RPMI7951 (cell line): ENCODE data around the gene ADCY3. TPM values are rescaled to one million over a fixed set of nuclear protein-coding genes. Genes with fewer than 3 reads are reported as not detected.
A peak's percentile ranks its signal among the peaks of the same experiment; 100 is the strongest.

Experiments used
- DNase-seq: peaks from one replicate; pipeline ENCODE4 v3.0.0-alpha.2; 2012; ENCODE audit warnings: low read depth
- total RNA-seq: library from RNA; depleted of rRNA; stranded (reverse); fragments of >200 nt; shearing (Covaris generic); gene quantifications from 2 replicates; pipeline ENCODE4 v1.2.3, GENCODE V29; 2014; rRNA removed

Gene ADCY3
- 16.4 and 21.3 TPM in 2 replicates for total RNA-seq

GRCh38 chr2:24920098-24920808 lies at the start of gene ADCY3:
Gene ADCY3, minus strand, starts transcription at chr2:24920237. Its CDS starts 1,250 bp downstream, at chr2:24918987.
- peak; percentile 52 for DNase-seq

GRCh38 chr2:24969784-24970183 lies 49.7 kb upstream of the ADCY3 start:
- DNase-seq = no peak

GRCh38 chr2:24961903-24962302 lies 41.9 kb upstream of the ADCY3 start:
- DNase-seq = no peak

GRCh38 chr2:24959761-24960160 lies 39.7 kb upstream of the ADCY3 start:
- DNase-seq = no peak

- no peak for DNase-seq
These were observed 38.4 kb upstream of the ADCY3 start for GRCh38 chr2:24958411-24958935.

GRCh38 chr2:24957976-24958375 lies 37.9 kb upstream of the ADCY3 start:
- DNase-seq = no peak

- DNase-seq = no peak
These were observed 37.2 kb upstream of the ADCY3 start for GRCh38 chr2:24957221-24957620.

- no peak for DNase-seq
These were observed 35.9 kb upstream of the ADCY3 start for GRCh38 chr2:24955921-24956320.

- DNase-seq = no peak
These were observed 35.2 kb upstream of the ADCY3 start for GRCh38 chr2:24955232-24955631.

- DNase-seq = no peak
These were observed 30.1 kb upstream of the ADCY3 start for GRCh38 chr2:24950102-24950501.

GRCh38 chr2:24948506-24948905 lies 28.5 kb upstream of the ADCY3 start:
- no peak for DNase-seq

GRCh38 chr2:24947561-24948157 lies 27.6 kb upstream of the ADCY3 start:
- no peak for DNase-seq

GRCh38 chr2:24945907-24946306 lies 25.9 kb upstream of the ADCY3 start:
- peak; percentile 13 for DNase-seq

- no peak for DNase-seq
These were observed 23.5 kb upstream of the ADCY3 start for GRCh38 chr2:24943427-24944053.

- DNase-seq = no peak
These were observed 19.3 kb upstream of the ADCY3 start for GRCh38 chr2:24939353-24939752.

GRCh38 chr2:24937236-24937635 lies 17.2 kb upstream of the ADCY3 start:
- DNase-seq = no peak

- DNase-seq = no peak
These were observed 15.1 kb upstream of the ADCY3 start for GRCh38 chr2:24935145-24935544.

- no peak for DNase-seq
These were observed 12.7 kb upstream of the ADCY3 start for GRCh38 chr2:24932715-24933114.

- DNase-seq = peak; percentile 28
These were observed 10.7 kb upstream of the ADCY3 start for GRCh38 chr2:24930768-24931167.

GRCh38 chr2:24929230-24929629 lies 9.2 kb upstream of the ADCY3 start:
- DNase-seq = no peak

GRCh38 chr2:24928036-24928435 lies 8.0 kb upstream of the ADCY3 start:
- DNase-seq = no peak

GRCh38 chr2:24926602-24927252 lies 6.7 kb upstream of the ADCY3 start:
- peak; percentile 26 for DNase-seq
